AG09309 (cell line): ENCODE measurements around the gene BRPF1.

Experiments used
- DNase-seq: peaks from one replicate; pipeline ENCODE4 v3.0.0-alpha.2; 2010; ENCODE audit warnings: low read depth
- H3K4me3 ChIP-seq: 2 replicates; pipeline ENCODE4 v1.5.1; 2011; ENCODE audit warnings: mild to moderate bottlenecking, low read depth, low read length, moderate library complexity; ENCODE audit not compliant: control insufficient read depth
- CTCF ChIP-seq: IDR thresholded peaks from 2 replicates; pipeline ENCODE4 v1.5.1; 2011; ENCODE audit warnings: mild to moderate bottlenecking, low read depth, low read length, inconsistent platforms; ENCODE audit not compliant: insufficient read depth, control insufficient read depth; ENCODE audit errors: missing control alignments

Gene BRPF1

DNA sequence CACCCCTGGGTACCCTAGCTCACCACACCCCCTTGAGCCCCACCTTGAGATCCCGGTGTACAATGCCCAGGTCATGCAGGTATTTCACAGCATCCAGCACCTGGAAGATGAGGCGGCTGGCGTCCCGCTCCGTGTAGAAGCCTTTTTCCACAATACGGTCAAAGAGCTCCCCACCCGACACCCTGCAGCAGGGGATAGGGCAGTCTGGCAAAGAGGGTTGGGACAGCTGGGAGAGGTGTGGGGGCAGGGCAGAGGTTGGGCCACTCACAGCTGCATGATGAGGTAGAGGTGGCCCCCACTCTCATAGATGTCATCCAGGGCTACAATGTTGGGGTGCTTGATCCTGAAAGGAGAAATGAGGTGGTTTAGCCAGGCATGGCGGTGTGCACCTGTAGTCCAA is 31.3 kb downstream of the BRPF1 start:
- H3K4me3 ChIP-seq = no peak overlapping the region
- TF ChIP-seq CTCF = no peak
- DNase-seq = no peak

GRCh38 chr3:9765865-9766264 is 34.3 kb downstream of the BRPF1 start:
- H3K4me3 ChIP-seq = no peak overlapping the region
- DNase-seq = no peak
- TF ChIP-seq CTCF = no peak

DNA sequence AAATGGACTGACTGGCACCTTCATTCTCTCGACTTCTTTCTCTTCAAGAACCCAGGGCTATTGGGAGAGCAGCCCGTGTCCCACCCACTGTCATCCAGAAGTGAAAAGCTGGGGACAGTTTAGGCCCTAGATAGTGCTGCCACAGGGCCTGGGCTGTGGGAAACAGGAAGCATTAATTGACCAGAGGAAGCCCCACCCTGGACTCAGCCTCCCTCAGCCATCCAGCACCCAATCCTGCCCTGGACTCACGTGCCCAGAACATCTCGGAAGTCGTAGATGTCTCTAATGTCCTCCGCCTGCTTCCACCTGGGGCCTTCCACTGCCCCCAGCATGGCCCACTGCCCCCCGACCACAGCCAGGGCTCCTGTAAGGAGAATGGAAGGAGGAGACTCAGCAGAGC is 35.9 kb downstream of the BRPF1 start:
- TF ChIP-seq CTCF = no peak
- H3K4me3 ChIP-seq = no peak overlapping the region
- no peak for DNase-seq

DNA sequence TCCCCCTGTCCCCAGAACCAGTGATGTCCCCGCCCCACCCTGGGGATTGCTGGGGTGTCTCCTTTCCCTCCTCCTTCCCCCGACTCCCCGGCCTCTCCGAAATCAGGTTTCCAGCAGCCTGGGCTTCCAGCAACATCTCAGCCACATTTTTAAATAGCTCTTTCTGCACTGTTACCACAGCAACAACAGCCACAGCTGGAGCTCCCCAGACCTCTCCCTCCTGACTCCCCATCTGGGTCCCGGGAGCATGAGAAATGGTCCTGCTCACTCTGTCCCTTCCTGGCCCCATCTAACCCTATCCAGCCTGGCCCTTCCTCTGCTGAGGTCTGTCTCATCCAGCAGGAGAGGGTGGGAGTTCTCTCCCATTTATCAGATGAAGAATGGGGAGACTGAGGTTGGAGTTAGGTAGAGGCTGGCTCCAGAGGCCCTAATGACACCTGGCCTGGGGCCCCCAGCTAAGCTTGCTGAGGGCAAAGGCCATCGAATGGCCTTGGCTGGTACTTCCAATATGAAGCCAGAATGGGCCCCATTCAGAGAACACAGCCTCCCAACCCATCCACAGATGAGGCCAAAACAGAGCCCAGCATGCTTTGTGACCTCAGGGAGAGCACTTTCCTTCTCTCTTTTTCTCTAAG is 36.7 kb downstream of the BRPF1 start:
- no peak overlapping the region for H3K4me3 ChIP-seq
- no peak for DNase-seq
- no peak for TF ChIP-seq CTCF

- H3K4me3 ChIP-seq = peak overlapping the region; percentile 68
- DNase-seq = no peak
These were observed 37.5 kb downstream of the BRPF1 start for GRCh38 chr3:9769012-9769411.

GRCh38 chr3:9769426-9770275 is 38.1 kb downstream of the BRPF1 start, which contains the start of gene CAMK1:
TSS of gene CAMK1 (minus strand) at chr3:9769947. CDS start at chr3:9767749, 2,198 bp downstream.
- DNase-seq = no peak
- H3K4me3 ChIP-seq = peak within 1 kb of the TSS; percentile 68

More at GRCh38 chr3:9769012-9769411, 37.5 kb downstream of the BRPF1 start:
- TF ChIP-seq CTCF = no peak

More at GRCh38 chr3:9769426-9770275, 38.1 kb downstream of the BRPF1 start, which contains the start of gene CAMK1:
- TF ChIP-seq CTCF = no peak
